ENCODE results near the gene TRIM28. TPM values are rescaled to one million over a fixed set of nuclear protein-coding genes. Genes with fewer than 3 reads are reported as not detected.

TRIM28 gene
- total RNA-seq, 1 donor, result 295 TPM

DNA sequence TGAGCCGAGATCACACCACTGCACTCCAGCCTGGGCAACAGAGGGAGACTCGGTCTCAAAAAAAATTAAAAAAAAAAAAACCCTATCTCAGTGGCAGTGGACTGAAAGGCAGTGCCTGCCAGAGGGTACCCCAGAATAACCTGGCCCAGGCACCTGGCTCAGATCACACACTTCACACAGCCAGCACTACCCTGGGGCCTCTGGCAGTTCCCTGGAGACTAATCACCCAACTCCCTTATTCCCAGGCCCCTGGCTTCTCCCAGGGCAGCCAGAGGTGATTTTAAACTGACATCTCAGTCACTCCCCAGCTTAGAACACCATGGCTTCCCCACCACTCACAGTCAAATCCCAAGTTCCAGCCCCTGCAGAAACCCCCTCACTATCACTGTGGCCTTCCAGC, 28.6 kb upstream of the TRIM28 start:
- H3K4me3 ChIP-seq (ENCODE audit: low read depth, low read length), result no peak overlapping the region
- no peak for DNase-seq (ENCODE audit: low read depth)

DNA sequence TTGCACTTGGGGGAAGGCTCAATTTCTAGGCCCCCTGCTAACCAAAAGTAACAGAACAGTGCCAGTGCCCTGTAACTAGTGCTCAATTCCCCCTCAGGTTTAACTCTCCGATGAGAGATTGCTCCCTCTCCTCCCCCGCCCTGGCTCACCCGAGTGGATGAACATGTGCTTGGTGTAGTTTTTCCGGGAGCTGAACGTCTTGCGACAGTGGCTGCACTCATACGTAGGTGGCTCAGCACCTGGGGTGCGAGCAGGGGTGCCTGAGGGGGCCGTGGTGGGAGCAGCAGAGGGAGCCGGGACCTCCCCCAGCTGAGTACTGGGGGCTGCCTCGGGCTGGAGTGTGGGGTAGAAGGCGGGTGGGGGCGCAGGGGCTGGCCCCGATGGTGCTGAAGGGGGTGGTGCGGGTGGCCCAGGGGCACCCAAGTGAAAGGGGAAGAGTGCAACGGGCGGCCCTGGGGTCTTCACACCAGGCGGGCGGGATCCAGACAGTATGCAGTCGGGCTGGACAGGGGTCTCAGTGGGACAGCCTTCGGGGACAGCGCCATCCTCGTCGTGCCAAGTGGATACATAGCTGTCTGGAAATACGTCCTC, 27.5 kb upstream of the TRIM28 start:
- H3K4me3 ChIP-seq (ENCODE audit: low read depth, low read length), result no peak overlapping the region
- TF ChIP-seq, protein P1, sequence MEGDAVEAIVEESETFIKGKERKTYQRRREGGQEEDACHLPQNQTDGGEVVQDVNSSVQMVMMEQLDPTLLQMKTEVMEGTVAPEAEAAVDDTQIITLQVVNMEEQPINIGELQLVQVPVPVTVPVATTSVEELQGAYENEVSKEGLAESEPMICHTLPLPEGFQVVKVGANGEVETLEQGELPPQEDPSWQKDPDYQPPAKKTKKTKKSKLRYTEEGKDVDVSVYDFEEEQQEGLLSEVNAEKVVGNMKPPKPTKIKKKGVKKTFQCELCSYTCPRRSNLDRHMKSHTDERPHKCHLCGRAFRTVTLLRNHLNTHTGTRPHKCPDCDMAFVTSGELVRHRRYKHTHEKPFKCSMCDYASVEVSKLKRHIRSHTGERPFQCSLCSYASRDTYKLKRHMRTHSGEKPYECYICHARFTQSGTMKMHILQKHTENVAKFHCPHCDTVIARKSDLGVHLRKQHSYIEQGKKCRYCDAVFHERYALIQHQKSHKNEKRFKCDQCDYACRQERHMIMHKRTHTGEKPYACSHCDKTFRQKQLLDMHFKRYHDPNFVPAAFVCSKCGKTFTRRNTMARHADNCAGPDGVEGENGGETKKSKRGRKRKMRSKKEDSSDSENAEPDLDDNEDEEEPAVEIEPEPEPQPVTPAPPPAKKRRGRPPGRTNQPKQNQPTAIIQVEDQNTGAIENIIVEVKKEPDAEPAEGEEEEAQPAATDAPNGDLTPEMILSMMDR (IDR thresholded peaks at IDR 0.05; ENCODE audit: insufficient read depth, low read depth, low read length), result no peak
- no peak for DNase-seq (ENCODE audit: low read depth)

More for the DNA sequence above, 28.6 kb upstream of the TRIM28 start:
- TF ChIP-seq, protein P1 (IDR thresholded peaks at IDR 0.05; ENCODE audit: insufficient read depth, low read depth, low read length), result no peak

DNA sequence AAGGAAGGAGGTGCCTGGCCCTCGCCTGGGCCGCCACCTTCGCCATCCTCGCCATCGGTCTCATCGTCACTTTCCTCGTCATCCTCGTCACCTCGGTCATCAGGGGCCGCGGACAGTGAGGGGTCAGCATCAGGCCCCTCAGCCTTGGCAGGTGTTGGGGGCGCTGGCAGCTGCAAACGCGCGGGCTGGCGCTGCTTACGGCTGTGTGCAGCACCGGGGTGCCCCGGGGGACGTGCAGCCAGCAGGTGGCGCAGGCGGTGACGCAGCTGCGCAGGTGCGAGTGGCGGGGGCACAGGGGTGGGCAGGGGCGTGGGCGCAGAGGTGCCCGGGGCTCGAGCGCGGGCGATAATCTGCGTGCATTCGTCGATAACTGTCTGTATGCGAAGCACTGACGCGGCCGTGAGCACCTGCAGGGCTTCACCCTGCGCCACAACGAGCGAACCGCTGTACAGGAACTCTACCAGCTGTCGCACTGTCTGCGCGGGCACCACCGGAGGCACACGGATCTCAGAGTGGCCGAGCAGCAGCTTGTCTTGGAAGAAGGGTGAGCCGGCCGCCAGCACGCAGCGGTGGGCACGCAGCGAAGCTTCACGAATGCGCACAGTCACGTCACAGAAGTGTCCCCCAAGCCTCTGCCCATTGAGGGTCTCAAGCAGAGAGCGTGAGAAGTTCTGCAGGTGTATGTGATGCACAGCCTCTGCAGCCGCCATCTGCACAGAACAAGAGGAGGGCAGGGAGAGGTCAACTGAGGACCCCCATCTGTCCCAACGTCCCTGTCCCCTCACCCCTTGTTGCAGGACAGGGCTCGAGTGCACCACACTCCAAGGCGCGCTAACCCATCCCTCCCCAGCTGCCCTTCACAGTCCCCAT, 26.7 kb upstream of the TRIM28 start:
- no peak overlapping the region for H3K4me3 ChIP-seq (ENCODE audit: low read depth, low read length)
- DNase-seq (ENCODE audit: low read depth), result no peak
- TF ChIP-seq, protein P1 (IDR thresholded peaks at IDR 0.05; ENCODE audit: insufficient read depth, low read depth, low read length), result no peak

DNA sequence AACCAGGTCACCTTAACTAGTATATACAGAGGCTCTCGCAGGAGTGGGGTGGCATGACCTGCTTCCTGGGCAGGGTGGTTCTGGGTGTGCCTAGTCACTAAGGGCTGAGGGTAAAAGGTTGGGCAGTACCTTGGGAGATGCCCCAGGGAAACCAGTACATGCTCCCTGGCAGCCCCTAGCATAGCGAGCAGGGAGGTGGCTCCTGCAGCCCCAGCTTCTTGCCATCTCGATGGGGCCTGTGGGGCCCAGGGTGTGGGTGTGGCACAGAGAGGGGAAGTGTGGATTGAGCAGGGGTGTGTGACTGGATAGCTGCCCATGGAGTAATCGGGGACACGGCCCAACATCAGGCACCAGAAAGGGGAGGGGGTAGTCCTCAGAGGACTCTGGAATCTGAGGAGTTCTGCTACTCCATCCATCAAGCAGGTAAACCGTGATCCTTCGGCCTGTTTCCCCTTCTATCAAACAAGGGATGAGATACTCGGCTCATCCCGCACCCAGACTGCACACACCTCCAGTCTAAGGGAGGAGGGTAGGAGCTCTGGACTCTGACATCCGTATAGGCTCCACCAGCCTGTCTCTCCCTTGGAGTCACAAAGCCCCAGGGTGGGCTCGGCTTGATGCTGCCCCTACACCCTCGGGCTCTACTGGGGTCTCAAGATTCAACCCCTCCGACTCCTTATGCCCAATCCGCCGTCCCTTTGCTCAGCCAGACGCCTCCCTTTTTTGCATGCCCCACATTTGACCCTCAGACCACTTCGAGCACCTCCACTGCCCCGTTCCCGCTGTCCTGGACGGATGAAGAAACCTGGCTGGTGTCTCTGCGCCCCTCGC, 25.4 kb upstream of the TRIM28 start:
- no peak for DNase-seq (ENCODE audit: low read depth)
- TF ChIP-seq, protein P1 (IDR thresholded peaks at IDR 0.05; ENCODE audit: insufficient read depth, low read depth, low read length), result no peak

DNA sequence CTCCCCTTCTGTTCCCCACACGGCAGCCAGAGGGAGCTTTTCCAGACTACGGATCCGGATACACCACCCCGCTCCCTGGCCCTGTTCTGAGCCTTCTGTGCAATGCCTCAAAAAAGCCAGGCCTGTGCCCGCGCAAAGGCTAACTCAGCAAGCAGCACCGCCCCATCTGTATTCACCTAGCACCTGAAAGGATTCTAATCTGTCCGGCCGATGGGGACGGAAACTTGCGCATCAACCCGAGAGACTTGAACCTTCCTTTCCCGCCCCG, 24.8 kb upstream of the TRIM28 start:
- H3K4me3 ChIP-seq (ENCODE audit: low read depth, low read length), result peak overlapping the region; percentile 85
- TF ChIP-seq, protein P1 (IDR thresholded peaks at IDR 0.05; ENCODE audit: insufficient read depth, low read depth, low read length), result peak; percentile 80
- peak; percentile 79 for DNase-seq (ENCODE audit: low read depth)

More for the DNA sequence above, 25.4 kb upstream of the TRIM28 start:
- H3K4me3 ChIP-seq (ENCODE audit: low read depth, low read length), result peak overlapping the region; percentile 85

DNA sequence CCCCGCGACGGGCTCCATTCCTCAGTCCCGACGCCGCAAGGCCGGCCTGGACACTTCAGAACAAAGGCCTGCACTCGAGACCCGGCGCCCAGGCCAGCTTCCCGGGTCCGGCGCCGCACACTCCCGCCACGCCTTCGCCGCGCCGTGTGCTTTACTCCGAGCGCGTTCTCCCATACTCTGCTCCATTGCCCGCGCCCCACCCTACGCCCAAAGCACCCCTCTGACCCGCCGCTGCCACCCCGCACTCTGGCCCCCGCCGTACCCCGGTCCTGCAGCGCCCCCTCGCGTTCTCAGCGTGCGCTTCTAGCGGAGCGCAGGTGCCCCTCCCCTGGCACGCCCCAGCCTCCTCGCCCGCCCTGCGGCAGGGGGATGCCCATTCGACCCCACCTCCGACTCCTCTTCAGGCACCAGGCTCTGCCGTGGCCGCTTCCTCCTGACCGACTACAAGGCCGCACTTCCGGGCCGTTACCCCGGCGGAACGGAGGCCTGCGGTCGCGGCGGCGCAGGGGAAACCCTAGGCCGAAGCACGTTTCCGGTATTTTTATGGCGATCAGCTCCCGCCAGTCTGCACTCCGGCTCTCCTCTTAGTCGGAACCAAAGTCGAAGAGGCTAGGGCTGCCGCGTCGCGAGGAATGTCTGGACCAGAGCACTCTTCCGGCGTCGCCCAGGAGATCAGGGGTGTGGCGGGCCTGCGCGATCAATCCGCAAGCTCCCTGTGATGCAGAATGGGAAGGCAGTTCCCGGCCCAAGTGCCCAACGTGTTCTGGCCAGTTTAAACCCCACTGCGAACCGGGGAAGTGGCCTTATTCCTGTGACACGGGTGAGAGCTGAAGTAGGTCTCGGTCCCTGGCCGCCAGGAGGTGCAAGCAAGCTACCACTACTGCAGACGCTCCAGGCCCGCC, 24.3 kb upstream of the TRIM28 start, which contains the start of gene ZBTB45:
ZBTB45 (minus strand) TSS at position 456 of the 902 bp plus-strand sequence. CDS start 2,137 bp downstream, outside the sequence.
- TF ChIP-seq, protein P1 (IDR thresholded peaks at IDR 0.05; ENCODE audit: insufficient read depth, low read depth, low read length), result peak; percentile 79
- peak; percentile 97 for DNase-seq (ENCODE audit: low read depth)
- H3K4me3 ChIP-seq (ENCODE audit: low read depth, low read length), result peak within 1 kb of the TSS; percentile 85
